ENCODE results near the gene NEURL1. TPM values are rescaled to one million over a fixed set of nuclear protein-coding genes. Genes with fewer than 3 reads are reported as not detected.

The NEURL1 gene
- total RNA-seq, 4 donors from 2014 or later = 40.4 to 51.8 (median 45.8) TPM

- H3K4me3 ChIP-seq = no peak overlapping the region
- no peak for DNase-seq
- H3K4me1 ChIP-seq = peaks cover 0 to 53% (median 0%) of the 10 kb centered on the region in 4 donors
- no peak for TF ChIP-seq POLR2A (IDR thresholded peaks at IDR 0.05)
- TF ChIP-seq CTCF (IDR thresholded peaks at IDR 0.05) = no peak
- H3K9me3 ChIP-seq = no peaks in the 10 kb centered on the region
- H3K36me3 ChIP-seq = peaks cover 0 to 66% (median 0%) of the 10 kb centered on the region in 3 donors
- peak overlapping the region in 2 of 4 donors; percentile 19 to 54 for H3K27ac ChIP-seq
- H3K27me3 ChIP-seq = no peaks in the 10 kb centered on the region
Observed at GRCh38 chr10:103619424-103620351, 126.2 kb downstream of the NEURL1 start.

GRCh38 chr10:103620352-103620740 lies 126.8 kb downstream of the NEURL1 start:
- H3K4me1 ChIP-seq = peaks cover 0 to 49% (median 0%) of the 10 kb centered on the region in 4 donors
- no peaks in the 10 kb centered on the region for H3K27me3 ChIP-seq

GRCh38 chr10:103620891-103621782 lies 127.6 kb downstream of the NEURL1 start:
- Histone ChIP-seq H3K4me1 (peaks cover 0 to 42% (median 0%) of the 10 kb centered on the region in 4 donors), H3K4me3 (no peak overlapping the region), H3K27ac (peak overlapping the region in 2 of 4 donors; percentile 3 to 54), H3K9me3 (no peaks in the 10 kb centered on the region), H3K27me3 (no peaks in the 10 kb centered on the region), H3K36me3 (peaks cover 0 to 74% (median 0%) of the 10 kb centered on the region in 3 donors)
- no peak for TF ChIP-seq CTCF (IDR thresholded peaks at IDR 0.05)
- no peak for DNase-seq

More at GRCh38 chr10:103620352-103620740, 126.8 kb downstream of the NEURL1 start:
- no peak for DNase-seq
- H3K36me3 ChIP-seq = peaks cover 0 to 71% (median 0%) of the 10 kb centered on the region in 3 donors
- no peaks in the 10 kb centered on the region for H3K9me3 ChIP-seq
- H3K4me3 ChIP-seq = no peak overlapping the region
- H3K27ac ChIP-seq = peak overlapping the region in 2 of 4 donors; percentile 19 to 54
- TF ChIP-seq POLR2A (IDR thresholded peaks at IDR 0.05) (no peak), CTCF (IDR thresholded peaks at IDR 0.05) (no peak)

GRCh38 chr10:103621783-103622125 lies 128.2 kb downstream of the NEURL1 start:
- peaks cover 0 to 74% (median 0%) of the 10 kb centered on the region in 3 donors for H3K36me3 ChIP-seq
- no peaks in the 10 kb centered on the region for H3K27me3 ChIP-seq
- DNase-seq = no peak
- TF ChIP-seq POLR2A (IDR thresholded peaks at IDR 0.05) (no peak), CTCF (IDR thresholded peaks at IDR 0.05) (no peak)
- peaks cover 0 to 36% (median 0%) of the 10 kb centered on the region in 4 donors for H3K4me1 ChIP-seq
- H3K9me3 ChIP-seq = no peaks in the 10 kb centered on the region
- no peak overlapping the region for H3K4me3 ChIP-seq
- H3K27ac ChIP-seq = peak overlapping the region in 1 of 4 donors; percentile 54

GRCh38 chr10:103622286-103622685 lies 128.8 kb downstream of the NEURL1 start:
- no peaks in the 10 kb centered on the region for H3K9me3 ChIP-seq
- no peak overlapping the region for H3K4me3 ChIP-seq
- peaks cover 0 to 76% (median 0%) of the 10 kb centered on the region in 3 donors for H3K36me3 ChIP-seq
- TF ChIP-seq CTCF (IDR thresholded peaks at IDR 0.05) = no peak
- TF ChIP-seq POLR2A (IDR thresholded peaks at IDR 0.05) = no peak
- no peaks in the 10 kb centered on the region for H3K27me3 ChIP-seq
- no peak for DNase-seq
- H3K27ac ChIP-seq = peak overlapping the region in 1 of 4 donors; percentile 54
- H3K4me1 ChIP-seq = peaks cover 0 to 31% (median 0%) of the 10 kb centered on the region in 4 donors

Data from Peyer's patch (tissue), 4 donors.